Measurements from ENCODE around the gene ZDHHC14. TPM values are rescaled to one million over a fixed set of nuclear protein-coding genes. Genes with fewer than 3 reads are reported as not detected.

The ZDHHC14 gene
- total and polyA plus RNA-seq, 4 donors: 4.3 to 18.3 (median 8.9) TPM

DNA sequence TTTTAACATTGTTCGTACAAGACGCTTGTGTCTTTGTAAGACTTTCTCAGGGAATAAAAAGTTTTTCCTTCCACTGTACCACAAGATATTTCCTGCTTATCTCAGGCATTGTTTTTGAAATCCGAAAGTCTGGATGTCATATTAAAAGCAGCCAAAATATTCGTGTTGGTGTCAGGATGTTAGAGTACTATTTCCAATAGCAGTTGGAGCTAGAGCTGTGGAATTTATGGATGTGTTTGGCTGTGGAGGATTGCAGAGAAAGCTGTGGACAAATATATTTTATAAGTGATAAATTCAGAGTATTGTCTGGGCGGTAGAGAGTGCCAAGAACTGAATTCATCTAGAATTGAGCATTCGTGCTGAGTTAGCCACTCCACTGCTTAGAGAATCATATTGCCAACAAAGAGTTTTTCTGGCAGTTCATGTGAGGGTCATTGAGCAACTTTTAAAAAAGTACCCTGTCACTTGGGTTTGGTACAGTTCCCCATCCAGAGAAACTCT, 57.7 kb downstream of the ZDHHC14 start:
- peaks cover 0 to 13% (median 10%) of the 10 kb centered on the region in 5 donors for H3K4me1 ChIP-seq (ENCODE audit: control insufficient read depth in 5 of 5, insufficient read depth in 5 of 5, low read length in 5 of 5)
- 50 to 60% methylated on average over 6 of the region's 6 CpGs for WGBS, 2 donors
- peaks cover 0 to 5% (median under 1%) of the 10 kb centered on the region in 4 donors for H3K36me3 ChIP-seq (ENCODE audit: control insufficient read depth in 4 of 4, insufficient read depth in 4 of 4, low read length in 4 of 4)
- DNase-seq (peak; percentile 66 to 97 (median 93)), ATAC-seq (ENCODE audit: insufficient read depth, low FRiP score) (peak; percentile 9)
- H3K27ac ChIP-seq (ENCODE audit: low read depth in 1 of 2, low read length in 1 of 2): no peak overlapping the region
- H3K9ac ChIP-seq (ENCODE audit: insufficient read depth in 1 of 2, low read length in 2 of 2): peak overlapping the region in 1 of 2 donors; percentile 30
- H3K9me3 ChIP-seq (ENCODE audit: control insufficient read depth in 4 of 4, insufficient read depth in 3 of 4, low read length in 3 of 4): no peaks in the 10 kb centered on the region
- H3K4me3 ChIP-seq: no peak overlapping the region
- H3K27me3 ChIP-seq (ENCODE audit: control insufficient read depth in 3 of 3, insufficient read depth in 3 of 3, low read length in 2 of 3): no peaks in the 10 kb centered on the region
- TF ChIP-seq, protein P1, sequence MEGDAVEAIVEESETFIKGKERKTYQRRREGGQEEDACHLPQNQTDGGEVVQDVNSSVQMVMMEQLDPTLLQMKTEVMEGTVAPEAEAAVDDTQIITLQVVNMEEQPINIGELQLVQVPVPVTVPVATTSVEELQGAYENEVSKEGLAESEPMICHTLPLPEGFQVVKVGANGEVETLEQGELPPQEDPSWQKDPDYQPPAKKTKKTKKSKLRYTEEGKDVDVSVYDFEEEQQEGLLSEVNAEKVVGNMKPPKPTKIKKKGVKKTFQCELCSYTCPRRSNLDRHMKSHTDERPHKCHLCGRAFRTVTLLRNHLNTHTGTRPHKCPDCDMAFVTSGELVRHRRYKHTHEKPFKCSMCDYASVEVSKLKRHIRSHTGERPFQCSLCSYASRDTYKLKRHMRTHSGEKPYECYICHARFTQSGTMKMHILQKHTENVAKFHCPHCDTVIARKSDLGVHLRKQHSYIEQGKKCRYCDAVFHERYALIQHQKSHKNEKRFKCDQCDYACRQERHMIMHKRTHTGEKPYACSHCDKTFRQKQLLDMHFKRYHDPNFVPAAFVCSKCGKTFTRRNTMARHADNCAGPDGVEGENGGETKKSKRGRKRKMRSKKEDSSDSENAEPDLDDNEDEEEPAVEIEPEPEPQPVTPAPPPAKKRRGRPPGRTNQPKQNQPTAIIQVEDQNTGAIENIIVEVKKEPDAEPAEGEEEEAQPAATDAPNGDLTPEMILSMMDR (IDR thresholded peaks at IDR 0.05; ENCODE audit: control extremely low read depth, extremely low read depth): no peak

DNA sequence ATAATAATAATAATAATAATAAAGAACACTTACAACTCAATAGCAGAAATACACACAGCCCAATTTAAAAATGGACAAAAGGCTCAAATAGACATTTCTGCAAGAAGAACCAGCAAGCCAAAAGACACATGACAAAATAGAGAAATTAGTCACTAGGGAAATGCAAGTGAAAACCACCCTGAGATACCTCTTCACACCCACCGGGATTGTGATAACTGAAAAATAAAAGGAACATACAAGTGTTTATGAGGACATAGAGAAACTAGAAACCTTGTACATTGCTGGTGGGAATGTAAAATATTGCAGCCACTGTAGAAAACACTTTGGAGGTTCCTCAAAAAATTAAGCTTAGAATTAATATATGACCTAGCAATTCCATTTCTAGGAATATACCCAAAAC, 59.2 kb downstream of the ZDHHC14 start:
- Histone ChIP-seq H3K9me3 (ENCODE audit: control insufficient read depth in 4 of 4, insufficient read depth in 3 of 4, low read length in 3 of 4) (peaks cover 0 to 1% (median 0%) of the 10 kb centered on the region in 4 donors), H3K9ac (ENCODE audit: insufficient read depth in 1 of 2, low read length in 2 of 2) (no peak overlapping the region), H3K36me3 (ENCODE audit: control insufficient read depth in 4 of 4, insufficient read depth in 4 of 4, low read length in 4 of 4) (peaks cover 0 to 5% (median 1%) of the 10 kb centered on the region in 4 donors), H3K4me1 (ENCODE audit: control insufficient read depth in 5 of 5, insufficient read depth in 5 of 5, low read length in 5 of 5) (peaks cover 0 to 12% (median 10%) of the 10 kb centered on the region in 5 donors), H3K27ac (ENCODE audit: low read depth in 1 of 2, low read length in 1 of 2) (no peak overlapping the region), H3K4me3 (no peak overlapping the region), H3K27me3 (ENCODE audit: control insufficient read depth in 3 of 3, insufficient read depth in 3 of 3, low read length in 2 of 3) (no peaks in the 10 kb centered on the region)
- 70 to 79% methylated on average over 1 of the region's 1 CpG for WGBS, 2 donors
- ATAC-seq (ENCODE audit: insufficient read depth, low FRiP score) (no peak), DNase-seq (no peak)
- TF ChIP-seq, protein P1 (IDR thresholded peaks at IDR 0.05; ENCODE audit: control extremely low read depth, extremely low read depth): no peak

DNA sequence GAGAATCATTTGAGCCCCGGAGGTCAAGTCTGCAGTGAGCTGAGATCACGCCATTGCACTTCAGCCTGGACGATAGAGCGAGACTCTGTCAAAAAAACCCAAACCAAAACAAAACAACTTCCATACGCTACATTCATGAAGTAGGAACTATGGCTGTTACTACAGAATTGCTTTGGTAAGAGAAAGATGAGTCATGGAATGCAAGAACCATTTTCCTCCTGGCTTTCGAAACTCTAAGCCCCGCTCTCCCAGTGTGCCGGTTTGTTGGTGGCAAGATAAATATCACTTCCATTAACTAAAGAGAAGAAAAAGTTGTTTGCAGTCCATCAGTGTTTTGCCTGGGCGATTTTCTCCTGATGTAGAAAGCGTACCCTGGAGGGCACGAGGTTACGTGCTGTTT, 61.3 kb downstream of the ZDHHC14 start:
- 75 to 80% methylated on average over 12 of the region's 12 CpGs for WGBS, 2 donors
- Histone ChIP-seq H3K9ac (ENCODE audit: insufficient read depth in 1 of 2, low read length in 2 of 2) (no peak overlapping the region), H3K36me3 (ENCODE audit: control insufficient read depth in 4 of 4, insufficient read depth in 4 of 4, low read length in 4 of 4) (peaks cover 0 to 5% (median 1%) of the 10 kb centered on the region in 4 donors), H3K27me3 (ENCODE audit: control insufficient read depth in 3 of 3, insufficient read depth in 3 of 3, low read length in 2 of 3) (no peaks in the 10 kb centered on the region), H3K27ac (ENCODE audit: low read depth in 1 of 2, low read length in 1 of 2) (no peak overlapping the region), H3K4me1 (ENCODE audit: control insufficient read depth in 5 of 5, insufficient read depth in 5 of 5, low read length in 5 of 5) (peaks cover 0 to 15% (median 3%) of the 10 kb centered on the region in 5 donors), H3K4me3 (no peak overlapping the region), H3K9me3 (ENCODE audit: control insufficient read depth in 4 of 4, insufficient read depth in 3 of 4, low read length in 3 of 4) (peaks cover 0 to 1% (median 0%) of the 10 kb centered on the region in 4 donors)
- ATAC-seq (ENCODE audit: insufficient read depth, low FRiP score): no peak
- DNase-seq: no peak
- TF ChIP-seq, protein P1 (IDR thresholded peaks at IDR 0.05; ENCODE audit: control extremely low read depth, extremely low read depth): no peak

All from lung (tissue), 12 donors.